Mammary epithelial cell (primary cell): ENCODE results near the gene RGS4.

ENCODE experiments used
- CTCF ChIP-seq, 2 donors: IDR thresholded peaks in 1 of 2; conservative IDR thresholded peaks in 1 of 2; 2 replicates each; pipeline ENCODE4 v1.5.1; 2011 to 2012; ENCODE audit warnings: inconsistent platforms in 2 of 2, low read length in 2 of 2, mild to moderate bottlenecking in 2 of 2, control low read depth in 1 of 2, low read depth in 1 of 2; ENCODE audit not compliant: insufficient read depth in 1 of 2; ENCODE audit errors: extremely low read depth in 1 of 2
- EZH2 ChIP-seq: IDR thresholded peaks from 2 replicates; pipeline ENCODE4 v1.6.1; 2012; ENCODE audit warnings: low read length, inconsistent platforms, borderline replicate concordance

GRCh38 chr1:163115887-163116286 is 46.7 kb downstream of the RGS4 start:
- TF ChIP-seq CTCF (conservative IDR thresholded peaks at IDR 0.05 in 1 of 2, IDR thresholded peaks at IDR 0.05 in 1 of 2; ENCODE audit: extremely low read depth in 1 of 2, insufficient read depth in 1 of 2, low read depth in 1 of 2, low read length in 2 of 2) (no peak), EZH2 (no peak)
